ENCODE results near the gene TRAPPC6A.

- TF ChIP-seq CTCF (IDR thresholded peaks at IDR 0.05; ENCODE audit: low read depth, low read length) (peak; percentile 44), EZH2phosphoT487 (IDR thresholded peaks at IDR 0.05; ENCODE audit: low read depth) (no peak)
Observed at GRCh38 chr19:45178262-45179071, 430 bp upstream of the TRAPPC6A start, which contains the start of gene BLOC1S3.

Measured in OCI-LY3 (cell line).